Non-pigmented ciliary epithelial cell (primary cell): ENCODE results near the gene GNG12.

Experiments used
- DNase-seq: peaks from one replicate; pipeline ENCODE4 v3.0.0-alpha.2; 2010; ENCODE audit warnings: low read depth

Gene GNG12

GRCh38 chr1:67701876-67702275 lies 131.4 kb downstream of the GNG12 start:
- no peak for DNase-seq

GRCh38 chr1:67700692-67701410 lies 132.4 kb downstream of the GNG12 start:
- DNase-seq = no peak

GRCh38 chr1:67700220-67700619 lies 133.0 kb downstream of the GNG12 start:
- DNase-seq = no peak

- no peak for DNase-seq
Observed at GRCh38 chr1:67696708-67697107, 136.6 kb downstream of the GNG12 start.

- no peak for DNase-seq
Observed at GRCh38 chr1:67695963-67696362, 137.3 kb downstream of the GNG12 start.

GRCh38 chr1:67691712-67692111 lies 141.6 kb downstream of the GNG12 start:
- DNase-seq = no peak

GRCh38 chr1:67690411-67690810 lies 142.9 kb downstream of the GNG12 start:
- no peak for DNase-seq

GRCh38 chr1:67690018-67690363 lies 143.3 kb downstream of the GNG12 start:
- DNase-seq = no peak

GRCh38 chr1:67689267-67690017 lies 143.8 kb downstream of the GNG12 start:
- DNase-seq = no peak

- DNase-seq = no peak
Observed at GRCh38 chr1:67688526-67689219, 144.6 kb downstream of the GNG12 start.

- DNase-seq = no peak
Observed at GRCh38 chr1:67687649-67688048, 145.6 kb downstream of the GNG12 start.

GRCh38 chr1:67687198-67687545 lies 146.1 kb downstream of the GNG12 start:
- DNase-seq = no peak

GRCh38 chr1:67686267-67687197 lies 146.7 kb downstream of the GNG12 start:
- DNase-seq = peak; percentile 95

- no peak for DNase-seq
Observed at GRCh38 chr1:67685558-67686266, 147.6 kb downstream of the GNG12 start.

GRCh38 chr1:67685067-67685557 lies 148.2 kb downstream of the GNG12 start, which contains the start of gene GADD45A:
GADD45A (plus strand) TSS chr1:67685201; CDS start chr1:67685495, 294 bp downstream.
- peak; percentile 99 for DNase-seq

GRCh38 chr1:67684526-67685066 lies 148.7 kb downstream of the GNG12 start:
- DNase-seq = no peak

- DNase-seq = no peak
Observed at GRCh38 chr1:67683766-67684525, 149.3 kb downstream of the GNG12 start.

- DNase-seq = no peak
Observed at GRCh38 chr1:67683316-67683715, 150.0 kb downstream of the GNG12 start.

GRCh38 chr1:67682659-67683197 lies 150.5 kb downstream of the GNG12 start:
- DNase-seq = peak; percentile 82

GRCh38 chr1:67680486-67680885 lies 152.8 kb downstream of the GNG12 start:
- DNase-seq = no peak
